ENCODE results near the gene COBLL1. TPM values are rescaled to one million over a fixed set of nuclear protein-coding genes. Genes with fewer than 3 reads are reported as not detected.

COBLL1 gene, protein sequence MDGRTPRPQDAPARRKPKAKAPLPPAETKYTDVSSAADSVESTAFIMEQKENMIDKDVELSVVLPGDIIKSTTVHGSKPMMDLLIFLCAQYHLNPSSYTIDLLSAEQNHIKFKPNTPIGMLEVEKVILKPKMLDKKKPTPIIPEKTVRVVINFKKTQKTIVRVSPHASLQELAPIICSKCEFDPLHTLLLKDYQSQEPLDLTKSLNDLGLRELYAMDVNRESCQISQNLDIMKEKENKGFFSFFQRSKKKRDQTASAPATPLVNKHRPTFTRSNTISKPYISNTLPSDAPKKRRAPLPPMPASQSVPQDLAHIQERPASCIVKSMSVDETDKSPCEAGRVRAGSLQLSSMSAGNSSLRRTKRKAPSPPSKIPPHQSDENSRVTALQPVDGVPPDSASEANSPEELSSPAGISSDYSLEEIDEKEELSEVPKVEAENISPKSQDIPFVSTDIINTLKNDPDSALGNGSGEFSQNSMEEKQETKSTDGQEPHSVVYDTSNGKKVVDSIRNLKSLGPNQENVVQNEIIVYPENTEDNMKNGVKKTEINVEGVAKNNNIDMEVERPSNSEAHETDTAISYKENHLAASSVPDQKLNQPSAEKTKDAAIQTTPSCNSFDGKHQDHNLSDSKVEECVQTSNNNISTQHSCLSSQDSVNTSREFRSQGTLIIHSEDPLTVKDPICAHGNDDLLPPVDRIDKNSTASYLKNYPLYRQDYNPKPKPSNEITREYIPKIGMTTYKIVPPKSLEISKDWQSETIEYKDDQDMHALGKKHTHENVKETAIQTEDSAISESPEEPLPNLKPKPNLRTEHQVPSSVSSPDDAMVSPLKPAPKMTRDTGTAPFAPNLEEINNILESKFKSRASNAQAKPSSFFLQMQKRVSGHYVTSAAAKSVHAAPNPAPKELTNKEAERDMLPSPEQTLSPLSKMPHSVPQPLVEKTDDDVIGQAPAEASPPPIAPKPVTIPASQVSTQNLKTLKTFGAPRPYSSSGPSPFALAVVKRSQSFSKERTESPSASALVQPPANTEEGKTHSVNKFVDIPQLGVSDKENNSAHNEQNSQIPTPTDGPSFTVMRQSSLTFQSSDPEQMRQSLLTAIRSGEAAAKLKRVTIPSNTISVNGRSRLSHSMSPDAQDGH
- 4.6 to 7.0 TPM (median 5.3 TPM) in 5 replicates for total RNA-seq (2022; extraction: Qiagen RNA extraction)

DNA sequence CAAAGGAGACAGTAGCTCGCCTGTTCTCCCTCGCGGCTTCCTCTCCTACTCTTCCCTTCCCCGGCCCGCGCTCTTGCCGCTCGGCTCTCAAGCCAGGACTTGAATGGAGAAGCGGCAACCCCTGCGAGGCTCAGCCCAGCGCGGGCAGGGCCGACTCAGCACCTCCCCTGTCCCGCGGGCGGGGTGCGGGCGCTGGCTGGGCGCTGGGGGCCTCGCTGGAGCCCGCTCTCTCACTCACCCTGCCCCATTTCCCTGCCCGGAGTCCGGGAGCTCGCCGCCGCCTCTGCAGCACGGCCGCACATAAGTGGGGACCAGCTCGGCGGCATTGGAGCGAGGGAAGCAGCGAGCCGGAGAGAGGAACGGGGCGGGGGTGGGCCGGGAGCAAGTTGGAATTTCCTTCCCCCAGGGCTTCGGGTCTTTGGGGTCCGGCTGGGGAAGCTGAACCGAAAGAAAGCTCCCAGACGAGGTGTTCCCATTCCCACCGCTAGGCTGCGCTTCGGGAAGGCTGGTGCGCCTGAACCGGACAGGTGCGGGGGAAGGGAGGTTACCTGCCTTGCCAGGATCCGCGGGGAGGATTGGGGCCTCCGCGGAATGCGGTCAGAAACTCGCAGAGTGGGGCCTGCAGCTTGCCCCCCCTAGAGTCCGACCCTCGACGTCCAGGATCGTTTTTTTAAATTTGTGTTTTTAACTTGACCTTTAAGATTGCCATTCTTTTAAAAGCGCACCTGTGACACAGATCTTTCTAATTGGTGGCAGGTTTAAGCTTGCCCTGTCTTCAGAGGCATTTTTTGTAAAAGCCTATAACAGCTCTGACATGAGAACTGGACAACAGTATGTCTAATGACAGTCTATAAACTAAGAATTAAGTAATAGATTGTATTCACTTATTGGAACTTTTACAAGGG lies at the start of gene COBLL1:
Gene COBLL1 (minus strand): TSS at position 105 of the 905 bp plus-strand sequence. CDS start 627 bp downstream, outside the sequence.

Other genes starting within 250 kb of the COBLL1 start
- gene GRB14, start 220.3 kb downstream of the COBLL1 start, total RNA-seq (2022; extraction: Qiagen RNA extraction) = 3.9 to 5.6 TPM (median 5.1 TPM) in 5 replicates
- 0.02 to 0.22 TPM (median 0.08 TPM) in 3 of 5 replicates, not detected in the others for gene SLC38A11, start 113.7 kb upstream of the COBLL1 start, total RNA-seq (2022; extraction: Qiagen RNA extraction)

All from A549 treated with AZD2906 at 1 μM for 4 hours (cell line).